ENCODE data around the gene DCTPP1.
"Not testable (repeated sequence)": the region's sequence is repeated elsewhere in the genome, so short reads cannot be mapped to it uniquely, and the experiment has no call there.

The DCTPP1 gene

DNA sequence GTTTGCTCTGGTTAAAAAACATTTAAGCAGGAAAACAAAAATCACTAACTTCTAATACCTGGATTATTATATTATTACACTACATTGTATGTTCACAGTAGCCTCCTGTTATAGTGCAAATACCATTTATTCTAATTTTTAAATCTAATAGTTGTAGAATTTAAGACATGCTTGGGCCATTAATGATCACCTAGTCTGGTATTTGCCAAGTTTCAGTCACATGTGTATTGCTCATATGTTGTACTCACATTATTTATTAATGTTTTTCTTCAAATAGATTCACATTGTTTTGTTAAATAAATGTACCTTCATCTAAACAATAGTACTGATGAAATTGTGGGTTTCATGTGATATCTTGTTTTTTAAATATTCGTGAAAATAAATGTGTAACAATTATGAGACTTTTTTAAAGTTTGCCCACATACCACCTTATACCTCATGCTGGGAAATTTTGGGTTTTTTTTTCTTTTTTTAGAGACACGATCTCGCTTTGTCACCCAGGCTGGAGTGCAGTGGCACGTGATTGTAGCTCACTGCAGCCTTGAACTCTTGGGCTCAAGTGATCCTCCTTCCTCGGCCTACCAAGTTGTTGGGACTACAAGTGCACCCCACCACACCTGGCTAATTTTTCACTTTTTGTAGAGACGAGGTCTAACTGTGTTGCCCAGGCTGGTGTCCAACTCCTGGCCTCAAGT, 16.6 kb downstream of the DCTPP1 start:
- no peak for DNase-seq (ENCODE audit: low spot score)

- DNase-seq (ENCODE audit: low spot score): peak; percentile 89
Measured at GRCh38 chr16:30409125-30410060, 20.4 kb downstream of the DCTPP1 start.

GRCh38 chr16:30407804-30408534, 21.9 kb downstream of the DCTPP1 start:
- no peak for DNase-seq (ENCODE audit: low spot score)

GRCh38 chr16:30407102-30407803, 22.6 kb downstream of the DCTPP1 start, which contains the start of gene ZNF771:
Gene ZNF771 (plus strand): TSS chr16:30407606. CDS start chr16:30408054, 448 bp downstream.
- peak; percentile 81 for DNase-seq (ENCODE audit: low spot score)

- no peak for DNase-seq (ENCODE audit: low spot score)
Measured at GRCh38 chr16:30406795-30407101, 23.1 kb downstream of the DCTPP1 start.

DNA sequence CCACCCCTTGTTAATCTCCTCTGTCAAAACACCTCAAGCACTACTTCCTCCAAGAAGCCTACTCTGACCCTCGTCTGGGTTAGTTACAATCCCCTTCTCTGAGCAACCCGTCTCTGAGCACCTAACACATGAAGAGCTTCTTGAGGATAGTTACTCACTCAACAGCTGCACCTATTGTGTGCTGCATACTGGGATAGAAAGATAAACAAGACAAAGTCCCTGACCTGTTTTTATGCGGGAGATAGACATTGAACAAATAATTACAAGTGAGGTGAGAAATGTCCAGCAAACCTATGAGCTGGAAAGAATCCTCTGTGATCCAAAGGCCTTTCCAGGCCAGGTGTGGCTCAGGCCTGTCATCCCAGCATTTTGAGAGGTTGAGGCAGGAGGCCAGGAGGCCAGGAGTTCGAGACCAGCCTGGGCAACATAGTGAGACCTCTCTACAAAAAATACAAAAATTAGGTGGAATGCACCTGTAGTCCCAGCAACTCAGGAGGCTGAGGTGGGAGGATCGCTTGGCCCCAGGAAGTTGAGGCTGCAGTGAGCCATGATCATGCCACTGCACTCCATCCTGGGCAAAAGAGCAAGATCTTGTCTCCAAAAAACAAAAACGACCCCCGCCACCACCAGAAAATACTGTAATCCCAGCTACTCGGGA, 27.9 kb downstream of the DCTPP1 start:
- no peak for DNase-seq (ENCODE audit: low spot score)

DNA sequence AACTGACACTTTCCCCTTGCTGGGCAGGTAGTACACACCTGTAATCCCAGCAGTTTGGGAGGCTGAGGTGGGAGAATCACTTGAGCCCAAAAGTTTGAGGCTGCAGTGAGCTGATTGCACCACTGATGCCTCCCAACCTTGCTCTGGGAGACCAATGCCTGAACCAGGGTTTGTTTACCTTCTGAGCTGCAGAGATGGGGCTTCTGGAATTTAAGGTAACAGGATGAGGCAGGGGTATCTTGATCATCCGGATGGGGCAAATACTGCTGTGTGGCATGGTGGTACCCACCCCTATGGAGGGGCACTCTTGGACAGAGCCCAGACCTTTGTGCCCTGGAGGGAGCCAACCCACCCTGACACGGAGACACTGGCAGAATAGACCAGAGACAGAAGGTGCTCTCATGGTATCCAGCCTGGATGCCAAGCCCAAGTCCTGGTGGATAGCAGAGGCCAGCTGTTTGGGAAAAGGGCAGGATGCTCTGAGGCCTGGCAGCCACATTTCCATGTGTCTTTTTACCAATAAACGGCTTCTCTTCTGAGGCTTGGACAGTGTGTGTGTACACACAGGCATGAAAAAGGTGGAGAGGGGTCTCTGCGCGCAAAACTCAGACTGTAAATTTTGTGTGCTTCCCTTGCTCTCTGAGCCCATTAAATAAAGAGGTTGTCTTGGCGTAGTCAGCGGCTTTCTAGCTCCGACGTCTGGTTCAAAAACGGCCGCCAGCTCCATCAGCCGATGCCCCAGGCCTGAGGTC, 30.2 kb downstream of the DCTPP1 start:
- no peak for DNase-seq (ENCODE audit: low spot score)

DNA sequence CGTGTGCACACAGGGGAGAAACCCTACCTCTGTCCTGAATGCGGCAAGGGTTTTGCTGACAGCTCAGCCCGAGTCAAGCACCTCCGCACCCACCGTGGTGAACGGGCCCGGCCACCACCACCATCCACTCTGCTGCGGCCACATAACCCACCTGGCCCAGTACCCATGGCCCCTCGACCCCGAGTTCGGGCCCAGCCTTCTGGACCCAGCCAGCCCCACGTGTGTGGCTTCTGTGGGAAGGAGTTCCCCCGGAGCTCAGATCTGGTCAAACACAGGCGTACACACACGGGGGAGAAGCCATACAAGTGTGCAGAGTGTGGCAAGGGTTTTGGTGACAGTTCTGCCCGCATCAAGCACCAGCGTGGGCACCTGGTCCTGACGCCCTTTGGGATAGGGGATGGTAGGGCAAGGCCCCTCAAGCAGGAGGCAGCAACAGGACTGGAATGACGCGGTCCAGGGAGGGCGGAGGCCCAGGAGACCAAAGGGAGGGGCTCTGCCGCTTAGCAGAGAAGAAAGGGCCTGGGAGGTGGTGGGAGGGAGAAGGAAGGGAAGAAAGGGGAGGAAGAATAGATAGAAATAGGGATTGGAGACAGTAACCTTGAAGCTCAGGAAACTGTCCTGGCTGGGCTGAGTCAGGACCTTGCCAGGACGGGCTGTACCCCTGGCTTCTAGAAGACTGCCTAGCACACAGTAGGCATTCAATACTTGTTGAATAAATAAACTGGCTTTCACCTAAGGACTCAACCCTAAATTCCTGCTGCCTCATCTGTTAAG, 31.0 kb downstream of the DCTPP1 start:
- no peak for DNase-seq (ENCODE audit: low spot score)

- DNase-seq (ENCODE audit: low spot score): no peak
Measured at GRCh38 chr16:30397776-30398660, 31.8 kb downstream of the DCTPP1 start.

- DNase-seq (ENCODE audit: low spot score): no peak
Measured at GRCh38 chr16:30397056-30397455, 32.8 kb downstream of the DCTPP1 start.

DNA sequence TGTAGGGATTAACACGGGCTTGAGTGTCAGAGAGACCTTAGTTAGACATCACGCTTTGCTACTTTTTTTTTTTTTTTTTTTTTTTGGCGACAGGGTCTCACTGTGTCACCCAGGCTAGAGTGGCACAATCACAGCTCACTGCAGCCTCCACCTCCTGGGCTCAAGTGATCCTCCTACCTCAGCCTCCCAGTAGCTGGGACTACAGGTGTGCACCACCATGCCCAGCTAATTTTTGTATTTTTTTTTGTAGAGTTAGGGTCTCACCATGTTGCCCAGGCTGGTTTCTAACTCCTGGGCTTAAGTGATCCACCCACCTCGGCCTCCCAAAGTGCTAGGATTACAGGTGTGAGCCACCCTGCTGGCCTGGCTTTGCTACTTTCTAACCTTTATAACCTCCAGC, 33.2 kb downstream of the DCTPP1 start:
- DNase-seq (ENCODE audit: low spot score): not testable (repeated sequence)

GRCh38 chr16:30395992-30396585, 33.7 kb downstream of the DCTPP1 start:
- no peak for DNase-seq (ENCODE audit: low spot score)

DNA sequence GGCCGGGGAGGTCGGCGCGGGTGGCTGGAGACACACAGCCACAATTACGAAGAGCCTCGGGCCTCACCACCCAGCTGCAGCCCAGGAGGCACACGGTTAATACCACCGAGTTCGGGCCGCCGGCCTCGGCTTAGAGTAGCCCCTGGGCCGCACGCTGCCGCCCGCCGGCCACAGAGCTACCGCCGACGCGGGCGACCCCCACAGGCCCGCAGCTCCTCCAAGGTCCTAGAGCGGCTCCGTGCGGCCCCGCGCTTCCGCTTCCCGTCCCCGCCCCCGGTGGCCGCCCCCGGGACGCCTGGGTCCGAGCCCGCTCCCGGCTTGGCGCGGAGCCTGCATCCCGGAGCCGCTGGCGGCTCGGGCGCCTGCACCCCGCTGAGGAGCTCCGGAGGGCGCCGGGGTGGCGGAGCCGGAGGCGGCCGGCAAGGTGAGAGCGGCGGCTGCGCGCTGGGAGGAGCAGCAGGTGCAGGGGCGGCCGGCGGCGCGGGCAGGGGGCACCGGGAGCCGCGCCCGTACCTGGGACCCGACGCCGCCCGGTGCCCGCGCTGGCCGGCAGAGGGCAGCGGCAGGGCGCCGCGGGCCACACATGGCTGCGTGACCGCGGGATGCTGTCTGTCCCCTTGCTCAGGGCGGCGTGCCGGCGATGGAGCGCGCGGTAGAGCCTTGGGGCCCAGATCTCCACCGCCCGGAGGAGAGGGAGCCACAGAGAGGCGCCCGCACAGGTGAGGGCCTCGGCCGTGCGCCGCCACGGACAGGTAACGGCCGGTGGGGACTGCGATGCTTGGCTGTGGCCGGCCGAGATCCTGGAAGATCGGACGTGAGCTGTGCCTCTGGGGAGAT, 34.5 kb downstream of the DCTPP1 start, which contains the start of gene ZNF48:
Gene ZNF48 (plus strand): TSS at position 266 of the 837 bp plus-strand sequence. CDS start 375 bp downstream, at position 641.
- peak; percentile 76 for DNase-seq (ENCODE audit: low spot score)

- no peak for DNase-seq (ENCODE audit: low spot score)
Measured at GRCh38 chr16:30394592-30395154, 35.2 kb downstream of the DCTPP1 start.

GRCh38 chr16:30383521-30383920, 46.3 kb downstream of the DCTPP1 start:
- no peak for DNase-seq (ENCODE audit: low spot score)

GRCh38 chr16:30382111-30382881, 47.5 kb downstream of the DCTPP1 start, which contains the start of gene SEPTIN1:
Gene SEPTIN1 (minus strand): TSS chr16:30382561. CDS start chr16:30382542, 19 bp downstream.
- DNase-seq (ENCODE audit: low spot score): no peak
